MM.1S (cell line): ENCODE data around the gene RIPK4.

Experiments used
- DNase-seq: peaks from one replicate; pipeline ENCODE4 v3.0.0-alpha.2; 2015
- H2AFZ ChIP-seq: fragments of 300-600 bp; sonication (generic); 2 replicates; pipeline ENCODE4 v1.6.0; 2016; ENCODE audit warnings: antibody characterized with exemption, low read length
- H3F3A ChIP-seq: fragments of 300-600 bp; sonication (generic); 2 replicates; pipeline ENCODE4 v1.6.1; 2016; ENCODE audit warnings: mild to moderate bottlenecking, antibody characterized with exemption, low read length, moderate library complexity, mixed read lengths; ENCODE audit not compliant: insufficient read depth
- H3K27ac ChIP-seq: fragments of 300-600 bp; sonication (generic); 2 replicates; pipeline ENCODE4 v1.5.1; 2016; ENCODE audit warnings: mild to moderate bottlenecking, low read length
- H3K27me3 ChIP-seq: fragments of 300-600 bp; sonication (generic); replicated peaks from 2 replicates; pipeline ENCODE4 v1.6.0; 2016; ENCODE audit warnings: low read length; ENCODE audit not compliant: insufficient read depth
- H3K36me3 ChIP-seq: fragments of 300-600 bp; sonication (generic); replicated peaks from 2 replicates; pipeline ENCODE4 v1.6.1; 2016; ENCODE audit warnings: mild to moderate bottlenecking, low read length, mixed read lengths; ENCODE audit not compliant: insufficient read depth
- H3K4me1 ChIP-seq: fragments of 300-600 bp; sonication (generic); 2 replicates; pipeline ENCODE4 v1.6.1; 2016; ENCODE audit warnings: low read length, mixed read lengths
- H3K4me2 ChIP-seq: fragments of 300-600 bp; sonication (generic); 2 replicates; pipeline ENCODE4 v1.6.0; 2016; ENCODE audit warnings: low read depth, low read length
- H3K4me3 ChIP-seq: fragments of 300-600 bp; sonication (generic); 2 replicates; pipeline ENCODE4 v1.5.1; 2016; ENCODE audit warnings: low read length, mixed read lengths
- H3K79me2 ChIP-seq: fragments of 300-600 bp; sonication (generic); 2 replicates; pipeline ENCODE4 v1.6.1; 2016; ENCODE audit warnings: mixed run types, low read length, mixed read lengths
- H3K9ac ChIP-seq: fragments of 300-600 bp; sonication (generic); 2 replicates; pipeline ENCODE4 v1.6.1; 2016; ENCODE audit warnings: low read length, mixed read lengths
- H3K9me2 ChIP-seq: fragments of 300-600 bp; sonication (generic); replicated peaks from 2 replicates; pipeline ENCODE4 v1.6.1; 2016; ENCODE audit warnings: mild to moderate bottlenecking, low read length, mixed read lengths; ENCODE audit not compliant: insufficient read depth
- H3K9me3 ChIP-seq: fragments of 300-600 bp; sonication (generic); replicated peaks from 2 replicates; pipeline ENCODE4 v1.6.1; 2016; ENCODE audit warnings: mild to moderate bottlenecking, low read length, mixed read lengths; ENCODE audit not compliant: insufficient read depth
- H4K20me1 ChIP-seq: fragments of 300-600 bp; sonication (generic); 2 replicates; pipeline ENCODE4 v1.6.1; 2016; ENCODE audit warnings: mild to moderate bottlenecking, low read length, moderate library complexity, mixed read lengths; ENCODE audit not compliant: insufficient read depth
- CTCF ChIP-seq: fragments of 300-600 bp; sonication (generic); IDR thresholded peaks from 2 replicates; pipeline ENCODE4 v1.5.1; 2016; ENCODE audit warnings: antibody characterized with exemption, low read length, mixed read lengths
- EZH2 ChIP-seq: fragments of 300-600 bp; sonication (generic); optimal IDR thresholded peaks from 2 replicates; pipeline ENCODE3; 2017; ENCODE audit warnings: low read depth, mild to moderate bottlenecking, antibody characterized with exemption, low read length, mixed read lengths
- EZH2phosphoT487 ChIP-seq: fragments of 300-600 bp; sonication (generic); IDR thresholded peaks from 2 replicates; pipeline ENCODE4 v1.6.1; 2018; ENCODE audit warnings: antibody characterized with exemption, low read length

The RIPK4 gene

GRCh38 chr21:41727784-41728763 lies 38.8 kb downstream of the RIPK4 start:
- Histone ChIP-seq H3K9me2 (no peaks in the 10 kb centered on the region), H3K9ac (no peak overlapping the region), H3K4me2 (no peak overlapping the region), H3K27ac (no peak overlapping the region), H3K4me3 (no peak overlapping the region), H3F3A (no peaks in the 10 kb centered on the region), H4K20me1 (no peaks in the 10 kb centered on the region), H3K4me1 (no peaks in the 10 kb centered on the region), H2AFZ (no peak overlapping the region), H3K9me3 (no peaks in the 10 kb centered on the region), H3K36me3 (no peaks in the 10 kb centered on the region), H3K27me3 (peaks cover 94% of the 10 kb centered on the region), H3K79me2 (no peaks in the 10 kb centered on the region)
- TF ChIP-seq CTCF = no peak
- TF ChIP-seq EZH2phosphoT487 = no peak
- no peak for TF ChIP-seq EZH2
- DNase-seq = no peak

GRCh38 chr21:41726970-41727783 lies 39.7 kb downstream of the RIPK4 start:
- Histone ChIP-seq H3K4me2 (no peak overlapping the region), H3K9me3 (no peaks in the 10 kb centered on the region), H2AFZ (no peak overlapping the region), H3K9ac (no peak overlapping the region), H4K20me1 (no peaks in the 10 kb centered on the region), H3K36me3 (no peaks in the 10 kb centered on the region), H3K9me2 (no peaks in the 10 kb centered on the region), H3K27me3 (peaks cover 94% of the 10 kb centered on the region), H3K4me3 (no peak overlapping the region), H3K4me1 (no peaks in the 10 kb centered on the region), H3F3A (no peaks in the 10 kb centered on the region), H3K27ac (no peak overlapping the region), H3K79me2 (no peaks in the 10 kb centered on the region)
- TF ChIP-seq EZH2phosphoT487 (no peak), EZH2 (no peak), CTCF (no peak)
- DNase-seq = no peak

GRCh38 chr21:41726630-41726969 lies 40.3 kb downstream of the RIPK4 start:
- H3K79me2 ChIP-seq = no peaks in the 10 kb centered on the region
- no peak overlapping the region for H3K27ac ChIP-seq
- TF ChIP-seq CTCF (no peak), EZH2phosphoT487 (no peak), EZH2 (no peak)
- no peaks in the 10 kb centered on the region for H3K4me1 ChIP-seq
- H4K20me1 ChIP-seq = no peaks in the 10 kb centered on the region
- no peak overlapping the region for H3K4me3 ChIP-seq
- no peak overlapping the region for H2AFZ ChIP-seq
- no peaks in the 10 kb centered on the region for H3K9me2 ChIP-seq
- no peaks in the 10 kb centered on the region for H3F3A ChIP-seq
- H3K27me3 ChIP-seq = peaks cover 93% of the 10 kb centered on the region
- no peaks in the 10 kb centered on the region for H3K9me3 ChIP-seq
- H3K4me2 ChIP-seq = no peak overlapping the region
- no peak overlapping the region for H3K9ac ChIP-seq
- no peak for DNase-seq
- no peaks in the 10 kb centered on the region for H3K36me3 ChIP-seq
